ENCODE results near the gene CELF6. TPM values are rescaled to one million over a fixed set of nuclear protein-coding genes. Genes with fewer than 3 reads are reported as not detected.

Gene CELF6
- polyA plus RNA-seq, 1 donor from 2014 or later = 68.6 TPM

DNA sequence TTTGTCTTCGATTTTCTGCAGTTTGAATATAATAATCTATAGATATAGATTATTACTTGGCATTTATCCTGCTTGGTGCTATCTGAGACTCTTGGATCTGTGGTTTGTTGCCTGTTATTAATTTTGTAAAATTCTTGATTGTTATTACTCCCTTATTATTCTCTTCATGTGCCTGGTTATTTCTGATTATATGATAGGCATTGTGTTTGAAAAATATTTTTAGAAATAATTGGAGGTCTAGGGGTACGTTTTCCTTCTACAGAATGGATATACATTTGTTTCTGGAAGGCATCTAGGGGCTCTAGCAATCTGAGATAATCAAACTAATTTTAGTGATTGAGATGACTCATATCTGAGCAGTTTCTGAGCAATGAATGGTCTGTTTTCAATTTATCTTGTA is 14.9 kb upstream of the CELF6 start:
- no peak for TF ChIP-seq CTCF (IDR thresholded peaks at IDR 0.05; ENCODE audit: poor library complexity, severe bottlenecking)
- TF ChIP-seq SMC3 (conservative IDR thresholded peaks at IDR 0.05; ENCODE audit: poor library complexity) = no peak
- no peak for TF ChIP-seq RAD21 (conservative IDR thresholded peaks at IDR 0.05)
- no peak for TF ChIP-seq EP300 (conservative IDR thresholded peaks at IDR 0.05; ENCODE audit: poor library complexity, severe bottlenecking)
- H3K79me2 ChIP-seq (replicated peaks; ENCODE audit: insufficient read depth, low read length) = no peaks in the 10 kb centered on the region
- no peak overlapping the region for H2AFZ ChIP-seq (ENCODE audit: low read depth, low read length)
- H3K9me2 ChIP-seq (ENCODE audit: insufficient read depth, low read length) = no peaks in the 10 kb centered on the region
- no peak overlapping the region for H3K4me3 ChIP-seq (ENCODE audit: low read length)
- no peak overlapping the region for H3K27ac ChIP-seq (ENCODE audit: low read length)
- H3K27me3 ChIP-seq (ENCODE audit: insufficient read depth, low read depth, low read length) = no peaks in the 10 kb centered on the region
- H3K9me3 ChIP-seq (ENCODE audit: low read length) = no peaks in the 10 kb centered on the region
- H3K36me3 ChIP-seq (ENCODE audit: insufficient read depth, low read length) = no peaks in the 10 kb centered on the region
- no peak overlapping the region for H3K9ac ChIP-seq (ENCODE audit: low read length)
- no peaks in the 10 kb centered on the region for H3F3A ChIP-seq (ENCODE audit: insufficient read depth, low read length, poor library complexity, severe bottlenecking)
- H3K4me2 ChIP-seq (ENCODE audit: low read length) = no peak overlapping the region
- no peaks in the 10 kb centered on the region for H4K20me1 ChIP-seq (ENCODE audit: insufficient read depth)

GRCh38 chr15:72331021-72331420 is 11.1 kb upstream of the CELF6 start:
- no peaks in the 10 kb centered on the region for H3K79me2 ChIP-seq (replicated peaks; ENCODE audit: insufficient read depth, low read length)
- no peak overlapping the region for H3K4me3 ChIP-seq (ENCODE audit: low read length)
- no peaks in the 10 kb centered on the region for H3F3A ChIP-seq (ENCODE audit: insufficient read depth, low read length, poor library complexity, severe bottlenecking)
- no peaks in the 10 kb centered on the region for H3K36me3 ChIP-seq (ENCODE audit: insufficient read depth, low read length)
- H3K9ac ChIP-seq (ENCODE audit: low read length) = no peak overlapping the region
- H3K27me3 ChIP-seq (ENCODE audit: insufficient read depth, low read depth, low read length) = no peaks in the 10 kb centered on the region
- no peak overlapping the region for H3K27ac ChIP-seq (ENCODE audit: low read length)
- TF ChIP-seq EP300 (conservative IDR thresholded peaks at IDR 0.05; ENCODE audit: poor library complexity, severe bottlenecking) (no peak), EZH2 (IDR thresholded peaks at IDR 0.05; ENCODE audit: borderline replicate concordance, insufficient read depth, low read length, poor library complexity, severe bottlenecking) (no peak), CTCF (IDR thresholded peaks at IDR 0.05; ENCODE audit: poor library complexity, severe bottlenecking) (no peak), RAD21 (conservative IDR thresholded peaks at IDR 0.05) (no peak), POLR2AphosphoS5 (IDR thresholded peaks at IDR 0.05) (no peak)
- no peaks in the 10 kb centered on the region for H3K9me3 ChIP-seq (ENCODE audit: low read length)
- no peaks in the 10 kb centered on the region for H4K20me1 ChIP-seq (ENCODE audit: insufficient read depth)
- H3K4me2 ChIP-seq (ENCODE audit: low read length) = no peak overlapping the region
- H2AFZ ChIP-seq (ENCODE audit: low read depth, low read length) = no peak overlapping the region
- H3K9me2 ChIP-seq (ENCODE audit: insufficient read depth, low read length) = no peaks in the 10 kb centered on the region

DNA sequence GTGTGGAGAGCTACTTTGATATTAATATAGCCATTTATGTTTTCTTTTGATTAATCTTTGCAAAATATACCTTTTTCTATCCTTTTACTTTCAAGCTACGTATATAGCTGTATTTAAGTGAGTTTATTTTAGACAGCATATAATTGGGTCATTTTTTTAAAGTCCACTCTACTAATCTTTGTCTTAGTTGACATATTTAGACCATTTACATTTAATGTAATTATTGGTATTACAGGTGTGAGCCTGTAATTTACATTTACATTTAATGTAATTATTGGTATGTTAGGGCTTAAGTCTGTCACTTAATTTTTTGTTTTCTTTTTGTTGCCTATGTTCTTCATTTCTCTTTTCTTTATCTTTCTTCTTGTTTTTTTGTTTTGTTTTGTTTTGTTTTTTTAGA is 3.8 kb upstream of the CELF6 start:
- TF ChIP-seq EP300 (conservative IDR thresholded peaks at IDR 0.05; ENCODE audit: poor library complexity, severe bottlenecking) (no peak), POLR2AphosphoS5 (IDR thresholded peaks at IDR 0.05) (no peak), SMC3 (conservative IDR thresholded peaks at IDR 0.05; ENCODE audit: poor library complexity) (no peak), EZH2 (IDR thresholded peaks at IDR 0.05; ENCODE audit: borderline replicate concordance, insufficient read depth, low read length, poor library complexity, severe bottlenecking) (no peak), RAD21 (conservative IDR thresholded peaks at IDR 0.05) (no peak), MXI1 (conservative IDR thresholded peaks at IDR 0.05; ENCODE audit: poor library complexity, severe bottlenecking) (no peak), CTCF (IDR thresholded peaks at IDR 0.05; ENCODE audit: poor library complexity, severe bottlenecking) (no peak), TAF1 (IDR thresholded peaks at IDR 0.05; ENCODE audit: low read depth) (no peak)
- TF ChIP-seq, protein P1, sequence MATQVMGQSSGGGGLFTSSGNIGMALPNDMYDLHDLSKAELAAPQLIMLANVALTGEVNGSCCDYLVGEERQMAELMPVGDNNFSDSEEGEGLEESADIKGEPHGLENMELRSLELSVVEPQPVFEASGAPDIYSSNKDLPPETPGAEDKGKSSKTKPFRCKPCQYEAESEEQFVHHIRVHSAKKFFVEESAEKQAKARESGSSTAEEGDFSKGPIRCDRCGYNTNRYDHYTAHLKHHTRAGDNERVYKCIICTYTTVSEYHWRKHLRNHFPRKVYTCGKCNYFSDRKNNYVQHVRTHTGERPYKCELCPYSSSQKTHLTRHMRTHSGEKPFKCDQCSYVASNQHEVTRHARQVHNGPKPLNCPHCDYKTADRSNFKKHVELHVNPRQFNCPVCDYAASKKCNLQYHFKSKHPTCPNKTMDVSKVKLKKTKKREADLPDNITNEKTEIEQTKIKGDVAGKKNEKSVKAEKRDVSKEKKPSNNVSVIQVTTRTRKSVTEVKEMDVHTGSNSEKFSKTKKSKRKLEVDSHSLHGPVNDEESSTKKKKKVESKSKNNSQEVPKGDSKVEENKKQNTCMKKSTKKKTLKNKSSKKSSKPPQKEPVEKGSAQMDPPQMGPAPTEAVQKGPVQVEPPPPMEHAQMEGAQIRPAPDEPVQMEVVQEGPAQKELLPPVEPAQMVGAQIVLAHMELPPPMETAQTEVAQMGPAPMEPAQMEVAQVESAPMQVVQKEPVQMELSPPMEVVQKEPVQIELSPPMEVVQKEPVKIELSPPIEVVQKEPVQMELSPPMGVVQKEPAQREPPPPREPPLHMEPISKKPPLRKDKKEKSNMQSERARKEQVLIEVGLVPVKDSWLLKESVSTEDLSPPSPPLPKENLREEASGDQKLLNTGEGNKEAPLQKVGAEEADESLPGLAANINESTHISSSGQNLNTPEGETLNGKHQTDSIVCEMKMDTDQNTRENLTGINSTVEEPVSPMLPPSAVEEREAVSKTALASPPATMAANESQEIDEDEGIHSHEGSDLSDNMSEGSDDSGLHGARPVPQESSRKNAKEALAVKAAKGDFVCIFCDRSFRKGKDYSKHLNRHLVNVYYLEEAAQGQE (IDR thresholded peaks at IDR 0.05; ENCODE audit: borderline replicate concordance) = no peak
- peaks cover 4% of the 10 kb centered on the region for H3K36me3 ChIP-seq (ENCODE audit: insufficient read depth, low read length)
- H3K4me3 ChIP-seq (ENCODE audit: low read length) = no peak overlapping the region
- H3K9me2 ChIP-seq (ENCODE audit: insufficient read depth, low read length) = no peaks in the 10 kb centered on the region
- H3K79me2 ChIP-seq (replicated peaks; ENCODE audit: insufficient read depth, low read length) = no peaks in the 10 kb centered on the region
- H3K27ac ChIP-seq (ENCODE audit: low read length) = no peak overlapping the region
- H3K9ac ChIP-seq (ENCODE audit: low read length) = no peak overlapping the region
- no peaks in the 10 kb centered on the region for H3F3A ChIP-seq (ENCODE audit: insufficient read depth, low read length, poor library complexity, severe bottlenecking)
- peaks cover 4% of the 10 kb centered on the region for H3K9me3 ChIP-seq (ENCODE audit: low read length)
- no peaks in the 10 kb centered on the region for H4K20me1 ChIP-seq (ENCODE audit: insufficient read depth)
- H3K4me2 ChIP-seq (ENCODE audit: low read length) = no peak overlapping the region
- peaks cover 3% of the 10 kb centered on the region for H3K27me3 ChIP-seq (ENCODE audit: insufficient read depth, low read depth, low read length)
- no peak overlapping the region for H2AFZ ChIP-seq (ENCODE audit: low read depth, low read length)
